Neutrophil (primary cell): ENCODE results near the gene HSPB9.

ENCODE experiments used
- H3K27ac ChIP-seq: fragments of 200-600 bp; sonication (generic); 2 replicates; pipeline ENCODE4 v1.5.1; 2016; ENCODE audit warnings: mild to moderate bottlenecking, moderate library complexity
- H3K27me3 ChIP-seq: fragments of 200-600 bp; sonication (generic); 2 replicates; pipeline ENCODE4 v1.6.0; 2016; ENCODE audit warnings: mild to moderate bottlenecking
- H3K36me3 ChIP-seq: fragments of 200-600 bp; sonication (generic); 2 replicates; pipeline ENCODE4 v1.5.1; 2017
- H3K4me1 ChIP-seq, 2 experiments: fragments of 200-600 bp in 1 of 2; sonication (generic) in 1 of 2; 1 replicate in 1 of 2; 2 replicates in 1 of 2; pipeline versions ENCODE4 v1.5.1 to v1.6.1; 2013 to 2016; ENCODE audit warnings: low read depth in 1 of 2, low read length in 1 of 2, mild to moderate bottlenecking in 1 of 2, moderate library complexity in 1 of 2; ENCODE audit not compliant: control insufficient read depth in 1 of 2, insufficient read depth in 1 of 2
- H3K4me3 ChIP-seq, 2 experiments: fragments of 200-600 bp in 1 of 2; sonication (generic) in 1 of 2; 1 replicate in 1 of 2; 2 replicates in 1 of 2; pipeline ENCODE4 v1.5.1; 2013 to 2016; ENCODE audit warnings: low read depth in 1 of 2, low read length in 1 of 2, mild to moderate bottlenecking in 1 of 2, moderate library complexity in 1 of 2
- H3K9me3 ChIP-seq: fragments of 200-600 bp; sonication (generic); 2 replicates; pipeline ENCODE4 v1.5.1; 2016
- TF ChIP-seq, protein P1 (sequence below): fragments of 200-600 bp; sonication (generic); IDR thresholded peaks from 2 replicates; pipeline ENCODE4 v1.5.1; 2016; ENCODE audit warnings: antibody characterized with exemption

Gene HSPB9

DNA sequence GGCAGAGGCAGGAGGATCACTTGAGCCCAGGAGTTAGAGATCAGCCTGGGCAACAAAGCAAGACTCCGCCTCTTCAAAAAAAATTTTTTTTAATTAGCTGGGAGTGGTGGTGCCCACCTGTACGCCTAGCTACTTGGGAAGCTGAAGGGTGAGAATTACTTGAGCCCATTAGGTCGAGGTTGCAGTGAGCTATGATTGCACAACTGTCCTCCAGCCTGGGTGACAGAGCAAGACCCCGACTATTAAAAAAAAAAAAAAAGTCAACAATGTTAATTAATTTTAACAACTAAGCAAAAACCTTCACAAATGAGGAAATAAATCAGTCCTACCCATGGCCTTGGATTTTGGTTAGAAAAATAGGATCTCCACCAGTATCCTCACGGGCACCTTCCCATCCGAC is 15.5 kb upstream of the HSPB9 start:
- H3K9me3 ChIP-seq: no peaks in the 10 kb centered on the region
- H3K4me1 ChIP-seq: peaks cover 10 to 20% of the 10 kb centered on the region in 2 experiments
- TF ChIP-seq, protein P1, sequence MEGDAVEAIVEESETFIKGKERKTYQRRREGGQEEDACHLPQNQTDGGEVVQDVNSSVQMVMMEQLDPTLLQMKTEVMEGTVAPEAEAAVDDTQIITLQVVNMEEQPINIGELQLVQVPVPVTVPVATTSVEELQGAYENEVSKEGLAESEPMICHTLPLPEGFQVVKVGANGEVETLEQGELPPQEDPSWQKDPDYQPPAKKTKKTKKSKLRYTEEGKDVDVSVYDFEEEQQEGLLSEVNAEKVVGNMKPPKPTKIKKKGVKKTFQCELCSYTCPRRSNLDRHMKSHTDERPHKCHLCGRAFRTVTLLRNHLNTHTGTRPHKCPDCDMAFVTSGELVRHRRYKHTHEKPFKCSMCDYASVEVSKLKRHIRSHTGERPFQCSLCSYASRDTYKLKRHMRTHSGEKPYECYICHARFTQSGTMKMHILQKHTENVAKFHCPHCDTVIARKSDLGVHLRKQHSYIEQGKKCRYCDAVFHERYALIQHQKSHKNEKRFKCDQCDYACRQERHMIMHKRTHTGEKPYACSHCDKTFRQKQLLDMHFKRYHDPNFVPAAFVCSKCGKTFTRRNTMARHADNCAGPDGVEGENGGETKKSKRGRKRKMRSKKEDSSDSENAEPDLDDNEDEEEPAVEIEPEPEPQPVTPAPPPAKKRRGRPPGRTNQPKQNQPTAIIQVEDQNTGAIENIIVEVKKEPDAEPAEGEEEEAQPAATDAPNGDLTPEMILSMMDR: no peak
- peak overlapping the region; percentile 41 to 56 for H3K4me3 ChIP-seq
- H3K27me3 ChIP-seq: no peaks in the 10 kb centered on the region
- H3K27ac ChIP-seq: no peak overlapping the region
- H3K36me3 ChIP-seq: peaks cover 16% of the 10 kb centered on the region

DNA sequence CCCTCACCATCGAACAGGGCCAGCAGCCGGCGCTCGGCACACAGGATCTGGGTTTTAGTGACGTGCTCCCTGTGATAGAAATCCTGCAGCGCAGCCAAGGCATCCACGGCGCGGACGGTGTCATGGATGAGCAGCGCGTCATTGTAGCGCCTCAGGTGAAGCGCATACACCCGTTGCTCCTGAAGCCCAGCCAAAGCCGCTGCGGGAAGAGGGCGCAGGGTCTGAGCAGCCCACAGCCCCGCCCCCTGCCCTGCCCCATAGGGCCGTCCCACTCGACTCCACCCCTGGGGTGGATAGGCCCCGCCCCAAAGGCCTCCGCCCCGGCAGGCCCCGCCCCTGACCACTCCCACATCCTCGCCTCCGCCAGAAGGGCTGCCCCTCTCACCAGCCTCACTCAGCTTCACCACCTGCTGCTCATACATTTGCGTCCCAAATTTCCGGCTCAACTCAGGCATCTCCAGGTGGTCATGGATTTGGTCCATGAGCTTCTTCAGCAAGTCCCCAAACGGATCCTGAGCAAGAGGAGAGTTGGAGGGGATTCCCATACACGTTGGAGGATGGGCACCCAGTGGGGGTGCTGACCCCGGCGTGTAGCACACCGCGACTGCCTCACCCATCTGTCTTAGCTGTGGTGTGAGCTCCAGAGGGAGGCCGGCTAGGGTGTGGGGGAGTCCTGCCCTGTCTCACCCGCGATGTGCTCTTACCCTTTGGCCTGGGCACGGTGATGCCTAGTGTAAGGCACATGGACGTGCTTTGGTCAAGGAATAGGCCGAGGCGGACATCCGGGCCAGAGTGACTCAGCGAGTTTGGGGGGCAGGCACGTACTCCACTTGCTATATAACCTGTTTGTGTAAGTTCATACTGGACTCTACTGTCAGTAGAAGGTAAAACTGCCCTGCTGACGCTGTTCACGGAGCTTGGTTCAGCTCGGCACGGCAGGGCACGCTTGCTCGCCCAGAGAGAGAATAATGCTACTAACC is 14.7 kb upstream of the HSPB9 start:
- no peaks in the 10 kb centered on the region for H3K27me3 ChIP-seq
- H3K4me1 ChIP-seq: peaks cover 15 to 25% of the 10 kb centered on the region in 2 experiments
- no peaks in the 10 kb centered on the region for H3K9me3 ChIP-seq
- TF ChIP-seq, protein P1: no peak
- peaks cover 16% of the 10 kb centered on the region for H3K36me3 ChIP-seq
- H3K4me3 ChIP-seq: peak overlapping the region; percentile 41 to 56
- peak overlapping the region; percentile 9 for H3K27ac ChIP-seq

DNA sequence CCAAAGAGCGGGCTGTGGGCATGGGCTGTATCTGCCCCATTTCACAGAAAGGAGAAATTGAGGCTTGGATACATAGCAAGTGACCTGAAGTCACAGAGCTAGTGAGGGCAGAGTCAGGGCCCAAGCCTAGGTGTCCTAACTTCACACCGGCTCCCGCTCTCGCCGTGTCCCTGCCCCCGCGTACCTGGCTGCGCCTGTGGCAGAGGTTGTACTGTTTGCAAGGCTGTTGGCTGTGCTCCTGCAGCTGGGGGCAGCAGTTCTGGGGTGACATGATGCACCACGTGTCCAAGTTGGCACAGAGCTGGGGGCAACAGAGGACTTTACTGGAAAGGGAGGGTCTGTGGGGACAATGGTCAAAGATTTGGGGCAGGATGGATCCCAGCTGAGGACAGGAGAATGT is 13.5 kb upstream of the HSPB9 start:
- Histone ChIP-seq H3K9me3 (no peaks in the 10 kb centered on the region), H3K4me3 (no peak overlapping the region), H3K4me1 (peaks cover 19 to 29% of the 10 kb centered on the region in 2 experiments), H3K27me3 (no peaks in the 10 kb centered on the region), H3K27ac (no peak overlapping the region), H3K36me3 (peaks cover 9% of the 10 kb centered on the region)
- TF ChIP-seq, protein P1: no peak

DNA sequence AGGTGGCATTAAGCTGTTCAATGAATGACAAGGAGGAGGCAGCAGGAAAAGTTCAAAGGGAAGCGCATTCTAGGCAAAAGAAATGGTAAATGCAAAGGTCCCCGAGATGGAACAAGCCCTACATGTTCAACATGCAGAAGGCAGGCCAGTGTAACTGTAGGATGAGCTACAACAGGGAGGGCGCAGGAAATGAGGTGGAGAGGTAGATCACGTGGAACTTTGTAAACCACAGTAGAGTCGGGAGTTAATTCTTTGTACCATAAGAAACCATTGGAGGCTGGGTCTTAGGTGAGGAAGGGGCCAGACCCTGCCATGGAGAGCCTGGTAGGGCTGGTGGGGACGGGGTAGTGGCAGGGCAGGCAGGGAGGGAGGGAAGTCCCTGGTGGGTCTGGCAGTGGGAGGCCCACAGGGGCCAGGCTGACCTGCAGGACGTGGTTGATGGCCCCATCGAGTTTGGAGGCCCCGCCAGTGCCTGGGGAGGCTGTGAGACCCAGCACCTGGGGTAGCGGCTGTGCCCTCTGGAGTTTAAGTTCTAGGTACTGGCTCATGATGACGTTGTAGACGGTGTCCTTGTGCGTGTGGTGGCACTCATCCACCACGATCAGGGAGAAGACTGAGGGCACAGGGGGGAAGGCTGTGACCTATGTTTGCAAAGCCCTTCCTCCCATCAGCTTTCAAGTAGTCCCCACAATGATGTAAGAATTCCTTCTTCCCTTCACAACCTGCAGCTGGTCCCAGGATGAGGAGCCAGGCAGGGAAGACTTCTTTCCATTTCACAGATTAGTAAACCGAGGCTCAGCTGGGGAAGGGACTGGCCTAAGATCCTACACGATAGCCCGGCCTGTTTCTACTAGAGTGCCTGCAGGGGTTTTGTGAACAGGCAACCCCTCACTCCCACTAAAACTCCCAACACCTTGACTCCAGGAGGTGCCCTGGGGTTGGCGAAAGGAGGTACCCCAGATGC is 12.0 kb upstream of the HSPB9 start:
- TF ChIP-seq, protein P1: no peak
- no peaks in the 10 kb centered on the region for H3K27me3 ChIP-seq
- H3K36me3 ChIP-seq: peaks cover 4% of the 10 kb centered on the region
- no peak overlapping the region for H3K4me3 ChIP-seq
- H3K27ac ChIP-seq: no peak overlapping the region
- peaks cover 19 to 29% of the 10 kb centered on the region in 2 experiments for H3K4me1 ChIP-seq
- no peaks in the 10 kb centered on the region for H3K9me3 ChIP-seq

DNA sequence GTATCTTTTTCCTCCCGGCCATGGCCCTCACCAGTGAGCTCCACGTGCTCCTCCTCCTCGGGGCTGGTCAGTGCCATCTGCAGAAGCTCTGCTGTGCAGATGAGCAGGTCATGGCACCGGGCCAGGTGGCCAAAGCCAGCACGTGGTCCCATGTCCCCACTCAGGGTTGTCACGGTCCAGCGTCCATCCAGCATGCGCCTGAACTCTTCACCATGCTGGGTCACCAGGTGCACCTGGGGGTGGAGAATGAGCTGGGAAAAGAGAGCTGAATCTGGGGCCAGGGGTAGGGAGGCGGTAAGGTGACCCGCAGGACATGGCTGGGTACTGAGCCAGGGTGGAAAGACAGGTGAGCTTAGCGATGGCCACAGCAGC is 11.4 kb upstream of the HSPB9 start:
- Histone ChIP-seq H3K9me3 (no peaks in the 10 kb centered on the region), H3K4me1 (peaks cover 19 to 29% of the 10 kb centered on the region in 2 experiments), H3K27me3 (no peaks in the 10 kb centered on the region), H3K36me3 (peaks cover 4% of the 10 kb centered on the region), H3K4me3 (no peak overlapping the region), H3K27ac (peak overlapping the region; percentile 86)
- TF ChIP-seq, protein P1: no peak
